Neural cell (in vitro differentiated cells): ENCODE data around the gene SF3B5.
"Not testable (repeated sequence)": the region's sequence is repeated elsewhere in the genome, so short reads cannot be mapped to it uniquely, and the experiment has no call there.

ENCODE experiments used
- CTCF ChIP-seq: fragments of 450-650 bp; IDR thresholded peaks from 2 replicates; pipeline ENCODE4 v1.5.1; 2014; ENCODE audit warnings: antibody characterized with exemption, mild to moderate bottlenecking, moderate library complexity; ENCODE audit not compliant: poor library complexity, severe bottlenecking
- EP300 ChIP-seq: fragments of 450-650 bp; conservative IDR thresholded peaks from 2 replicates; pipeline ENCODE4 v1.6.1; 2014; ENCODE audit warnings: antibody characterized with exemption, mild to moderate bottlenecking, moderate library complexity; ENCODE audit not compliant: poor library complexity, severe bottlenecking
- EZH2 ChIP-seq: fragments of 200-600, 300-800 bp; shearing (Covaris generic), sonication (generic); IDR thresholded peaks from 2 replicates; pipeline ENCODE4 v1.6.1; 2014; ENCODE audit warnings: antibody characterized with exemption, low read length, borderline replicate concordance, mild to moderate bottlenecking; ENCODE audit not compliant: insufficient read depth, poor library complexity, severe bottlenecking
- MXI1 ChIP-seq: fragments of 450-650 bp; conservative IDR thresholded peaks from 2 replicates; pipeline ENCODE4 v1.6.1; 2014; ENCODE audit warnings: antibody characterized with exemption, mild to moderate bottlenecking; ENCODE audit not compliant: poor library complexity, severe bottlenecking
- POLR2AphosphoS5 ChIP-seq: IDR thresholded peaks from 2 replicates; pipeline ENCODE4 v1.6.1; 2012
- RAD21 ChIP-seq: fragments of 450-650 bp; conservative IDR thresholded peaks from 2 replicates; pipeline ENCODE4 v1.6.1; 2014; ENCODE audit warnings: antibody characterized with exemption, mild to moderate bottlenecking, moderate library complexity
- REST ChIP-seq: IDR thresholded peaks from 2 replicates; pipeline ENCODE4 v1.6.1; 2012; ENCODE audit warnings: borderline replicate concordance
- TAF1 ChIP-seq: IDR thresholded peaks from 2 replicates; pipeline ENCODE4 v1.6.1; 2012; ENCODE audit warnings: low read depth

GRCh38 chr6:144046672-144047071, 48.7 kb downstream of the SF3B5 start:
- not testable (repeated sequence) for TF ChIP-seq CTCF, RAD21, POLR2AphosphoS5, REST, EP300, TAF1, EZH2, MXI1
